Heart left ventricle (tissue), 13 donors: ENCODE results near the gene P4HB.

Source experiments
- CTCF ChIP-seq, 12 donors: fragments of 200-600 bp; sonication (generic) in 4 of 12; IDR thresholded peaks; one replicate each; pipeline versions ENCODE4 v1.5.0 to v1.8.0; 2018 to 2022; ENCODE audit warnings: antibody characterized with exemption in 12 of 12, mild to moderate bottlenecking in 5 of 12
- POLR2A ChIP-seq, 2 donors: fragments of 450-650 bp; IDR thresholded peaks; one replicate each; pipeline ENCODE4 v1.6.1; 2017; ENCODE audit warnings: antibody characterized with exemption in 2 of 2, mild to moderate bottlenecking in 2 of 2, moderate library complexity in 2 of 2
- donor health status: ischemic (EF 13 %, LVEDD 7.1; RV severe dilation, severe dysfunction).
- donor health status: DM: no; HTN: yes; CAD: no.
- donor health status: DM: no; HTN: no; CAD: no.
- donor health status: ischemic (EF 25% LVEDD 6.9; RV normal size, moderate dysfunction).
- donor health status: ischemic (EF 25% LVEDD 5.7; RV mildly dilated, moderate dysfunction).
- donor health status: ischemic (EF 35%, LVEDD 5.7; RV mildly dilated, moderate dysfunction).
- donor health status: nonischemic (EF 11% LVEDD 7.7; RV severe dilation, severe dysfunction).
- donor health status: DM: yes; HTN: yes; CAD: no.
- donor health status: PGD.
- donor health status: ischemic (EF 29% LVEDD 5.4; RV normal size, mild dysfunction).
- donor health status: nonischemic (EF 23%, LVEDD 6.1; RV moderate dilation, normal function).

- no peak for TF ChIP-seq CTCF (IDR thresholded peaks at IDR 0.05)
- no peak for TF ChIP-seq POLR2A (IDR thresholded peaks at IDR 0.05)
Measured at GRCh38 chr17:81805707-81806460, 54.5 kb downstream of the P4HB start.
